ENCODE measurements around the gene ARMH3. TPM values are rescaled to one million over a fixed set of nuclear protein-coding genes. Genes with fewer than 3 reads are reported as not detected.

Gene ARMH3
- total and polyA plus RNA-seq, 10 of the 15 experiments (the other 5 are each of a cell fraction or from before 2014, with no cell fraction given), result 13.0 to 33.0 (median 16.4) TPM

DNA sequence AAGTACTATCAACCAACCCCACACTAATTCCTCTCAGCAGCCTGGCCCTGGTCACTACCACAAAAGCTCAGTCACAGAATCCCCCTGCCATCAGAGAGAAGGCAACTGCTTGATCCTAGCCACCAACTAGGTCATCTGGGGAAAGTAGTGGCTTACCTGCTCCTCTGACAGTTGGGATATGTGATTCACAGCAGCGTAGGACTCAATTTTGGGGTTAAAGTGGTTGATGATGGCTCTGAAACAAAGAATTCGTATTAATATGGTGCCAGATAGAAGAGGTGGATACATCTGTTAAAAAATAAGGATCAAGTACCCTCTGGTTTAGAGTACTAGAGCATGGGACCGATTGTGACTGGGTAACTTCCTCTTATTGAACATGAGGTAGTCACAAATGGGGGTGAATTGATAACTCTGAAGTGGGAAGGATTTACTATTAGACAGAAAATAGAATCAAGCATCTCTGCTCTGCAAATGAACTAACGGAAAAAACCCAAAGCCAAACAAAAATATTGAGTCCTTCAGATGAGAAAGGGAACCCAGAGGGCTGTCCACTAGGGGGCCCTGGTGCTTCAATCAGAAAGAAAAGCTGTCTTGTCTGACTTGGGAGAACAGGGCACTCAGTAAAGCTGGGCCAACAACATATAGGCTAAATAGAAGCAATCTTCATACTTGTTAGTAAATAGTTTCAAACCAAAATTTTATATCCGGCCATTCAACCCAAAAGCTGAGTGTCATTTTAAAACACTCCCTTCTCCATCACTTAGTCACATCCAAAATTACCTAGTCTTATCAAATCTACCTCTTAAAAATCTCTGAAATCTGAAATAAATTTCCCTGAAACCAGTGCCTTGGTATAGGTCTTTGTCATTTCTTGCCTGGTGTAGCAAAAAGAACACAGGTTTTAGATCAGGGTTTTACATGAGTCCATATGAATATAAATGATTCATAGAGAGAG is 166.4 kb downstream of the ARMH3 start (continued):
- TF ChIP-seq, protein P1, sequence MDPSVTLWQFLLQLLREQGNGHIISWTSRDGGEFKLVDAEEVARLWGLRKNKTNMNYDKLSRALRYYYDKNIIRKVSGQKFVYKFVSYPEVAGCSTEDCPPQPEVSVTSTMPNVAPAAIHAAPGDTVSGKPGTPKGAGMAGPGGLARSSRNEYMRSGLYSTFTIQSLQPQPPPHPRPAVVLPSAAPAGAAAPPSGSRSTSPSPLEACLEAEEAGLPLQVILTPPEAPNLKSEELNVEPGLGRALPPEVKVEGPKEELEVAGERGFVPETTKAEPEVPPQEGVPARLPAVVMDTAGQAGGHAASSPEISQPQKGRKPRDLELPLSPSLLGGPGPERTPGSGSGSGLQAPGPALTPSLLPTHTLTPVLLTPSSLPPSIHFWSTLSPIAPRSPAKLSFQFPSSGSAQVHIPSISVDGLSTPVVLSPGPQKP (IDR thresholded peaks at IDR 0.05; ENCODE audit: low read depth, low read length), result no peak
- TF ChIP-seq ASH2L (IDR thresholded peaks at IDR 0.05; ENCODE audit: borderline replicate concordance, low read depth), result no peak
- no peak for TF ChIP-seq SP1 (IDR thresholded peaks at IDR 0.05; ENCODE audit: low read depth, low read length)
- TF ChIP-seq ATF7 (IDR thresholded peaks at IDR 0.05; ENCODE audit: low read depth), result 0 out of 2 replicates have a peak, but pooled peaks have one; percentile 12
- no peak for TF ChIP-seq ZNF274 (IDR thresholded peaks at IDR 0.05; ENCODE audit: insufficient read depth, insufficient read length)
- TF ChIP-seq, protein P2, sequence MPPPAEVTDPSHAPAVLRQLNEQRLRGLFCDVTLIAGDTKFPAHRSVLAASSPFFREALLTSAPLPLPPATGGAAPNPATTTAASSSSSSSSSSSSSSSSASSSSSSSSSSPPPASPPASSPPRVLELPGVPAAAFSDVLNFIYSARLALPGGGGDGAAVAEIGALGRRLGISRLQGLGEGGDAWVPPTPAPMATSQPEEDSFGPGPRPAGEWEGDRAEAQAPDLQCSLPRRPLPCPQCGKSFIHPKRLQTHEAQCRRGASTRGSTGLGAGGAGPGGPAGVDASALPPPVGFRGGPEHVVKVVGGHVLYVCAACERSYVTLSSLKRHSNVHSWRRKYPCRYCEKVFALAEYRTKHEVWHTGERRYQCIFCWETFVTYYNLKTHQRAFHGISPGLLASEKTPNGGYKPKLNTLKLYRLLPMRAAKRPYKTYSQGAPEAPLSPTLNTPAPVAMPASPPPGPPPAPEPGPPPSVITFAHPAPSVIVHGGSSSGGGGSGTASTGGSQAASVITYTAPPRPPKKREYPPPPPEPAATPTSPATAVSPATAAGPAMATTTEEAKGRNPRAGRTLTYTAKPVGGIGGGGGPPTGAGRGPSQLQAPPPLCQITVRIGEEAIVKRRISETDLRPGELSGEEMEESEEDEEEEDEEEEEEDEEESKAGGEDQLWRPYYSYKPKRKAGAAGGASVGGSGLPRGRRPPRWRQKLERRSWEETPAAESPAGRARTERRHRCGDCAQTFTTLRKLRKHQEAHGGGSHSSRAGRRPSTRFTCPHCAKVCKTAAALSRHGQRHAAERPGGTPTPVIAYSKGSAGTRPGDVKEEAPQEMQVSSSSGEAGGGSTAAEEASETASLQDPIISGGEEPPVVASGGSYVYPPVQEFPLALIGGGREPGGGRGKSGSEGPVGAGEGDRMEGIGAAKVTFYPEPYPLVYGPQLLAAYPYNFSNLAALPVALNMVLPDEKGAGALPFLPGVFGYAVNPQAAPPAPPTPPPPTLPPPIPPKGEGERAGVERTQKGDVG (CRISPR knock-in tag; IDR thresholded peaks at IDR 0.05), result no peak
- TF ChIP-seq RCOR1 (conservative IDR thresholded peaks at IDR 0.05; ENCODE audit: low read depth, low read length), result no peak
- peak in 1 of 2 experiments; percentile 8; a peak in 1 of 4 replicates for TF ChIP-seq IKZF2 (IDR thresholded peaks at IDR 0.05)
- peak; percentile 54; the same call in 1 of the 2 replicates for TF ChIP-seq RUNX3 (IDR thresholded peaks at IDR 0.05; ENCODE audit: low read length)
- TF ChIP-seq, protein P3, sequence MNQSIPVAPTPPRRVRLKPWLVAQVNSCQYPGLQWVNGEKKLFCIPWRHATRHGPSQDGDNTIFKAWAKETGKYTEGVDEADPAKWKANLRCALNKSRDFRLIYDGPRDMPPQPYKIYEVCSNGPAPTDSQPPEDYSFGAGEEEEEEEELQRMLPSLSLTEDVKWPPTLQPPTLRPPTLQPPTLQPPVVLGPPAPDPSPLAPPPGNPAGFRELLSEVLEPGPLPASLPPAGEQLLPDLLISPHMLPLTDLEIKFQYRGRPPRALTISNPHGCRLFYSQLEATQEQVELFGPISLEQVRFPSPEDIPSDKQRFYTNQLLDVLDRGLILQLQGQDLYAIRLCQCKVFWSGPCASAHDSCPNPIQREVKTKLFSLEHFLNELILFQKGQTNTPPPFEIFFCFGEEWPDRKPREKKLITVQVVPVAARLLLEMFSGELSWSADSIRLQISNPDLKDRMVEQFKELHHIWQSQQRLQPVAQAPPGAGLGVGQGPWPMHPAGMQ (IDR thresholded peaks at IDR 0.05; ENCODE audit: borderline replicate concordance), result no peak
- no peak for TF ChIP-seq NFXL1 (IDR thresholded peaks at IDR 0.05; ENCODE audit: borderline replicate concordance)
- TF ChIP-seq KLF5 (IDR thresholded peaks at IDR 0.05; ENCODE audit: partially characterized antibody), result no peak
- TF ChIP-seq SUPT20H (IDR thresholded peaks at IDR 0.05; ENCODE audit: borderline replicate concordance, control insufficient read depth, low read depth, low read length), result no peak
- TF ChIP-seq EZH2 (IDR thresholded peaks at IDR 0.05; ENCODE audit: borderline replicate concordance, control insufficient read depth, low read depth, low read length), result no peak
- no peak for TF ChIP-seq RBBP5 (conservative IDR thresholded peaks at IDR 0.05)
- TF ChIP-seq SREBF1 (IDR thresholded peaks at IDR 0.05; ENCODE audit: low read length), result no peak
- no peak for TF ChIP-seq POLR2AphosphoS5 (IDR thresholded peaks at IDR 0.05; ENCODE audit: low read length)
- TF ChIP-seq WRNIP1 (IDR thresholded peaks at IDR 0.05; ENCODE audit: borderline replicate concordance, low read depth, low read length), result no peak
- TF ChIP-seq JUND (IDR thresholded peaks at IDR 0.05; ENCODE audit: low read depth, low read length), result no peak
- TF ChIP-seq KAT2A (conservative IDR thresholded peaks at IDR 0.05; ENCODE audit: control insufficient read depth, low read depth, low read length), result no peak
- peak; percentile 19 for TF ChIP-seq DPF2 (IDR thresholded peaks at IDR 0.05)
- TF ChIP-seq, protein P4, sequence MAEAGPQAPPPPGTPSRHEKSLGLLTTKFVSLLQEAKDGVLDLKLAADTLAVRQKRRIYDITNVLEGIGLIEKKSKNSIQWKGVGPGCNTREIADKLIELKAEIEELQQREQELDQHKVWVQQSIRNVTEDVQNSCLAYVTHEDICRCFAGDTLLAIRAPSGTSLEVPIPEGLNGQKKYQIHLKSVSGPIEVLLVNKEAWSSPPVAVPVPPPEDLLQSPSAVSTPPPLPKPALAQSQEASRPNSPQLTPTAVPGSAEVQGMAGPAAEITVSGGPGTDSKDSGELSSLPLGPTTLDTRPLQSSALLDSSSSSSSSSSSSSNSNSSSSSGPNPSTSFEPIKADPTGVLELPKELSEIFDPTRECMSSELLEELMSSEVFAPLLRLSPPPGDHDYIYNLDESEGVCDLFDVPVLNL (IDR thresholded peaks at IDR 0.05; ENCODE audit: low read depth, low read length), result no peak
